Naive thymus-derived CD4-positive, alpha-beta T cell (primary cell): Measurements from ENCODE around the gene ERMP1. TPM values are rescaled to one million over a fixed set of nuclear protein-coding genes. Genes with fewer than 3 reads are reported as not detected.
"Not testable (repeated sequence)": the region's sequence is repeated elsewhere in the genome, so short reads cannot be mapped to it uniquely, and the experiment has no call there.

ENCODE experiments used
- ATAC-seq: fragments of 150-1000 bp; cut with Tn5 transposase; 2 replicates; pipeline ENCODE4 v1.10.0; 2021; ENCODE audit warnings: mild to moderate bottlenecking, moderate library complexity
- CTCF ChIA-PET: fragments of 350-600 bp; sonication (Branson Sonifier 250); formaldehyde crosslinking; loops from one replicate; lab custom pipeline; 2021; ENCODE audit warnings: antibody characterized with exemption; lab: Charles Lee
- POLR2A ChIA-PET: fragments of 350-600 bp; sonication (Branson Sonifier 250); formaldehyde crosslinking; loops from one replicate; lab custom pipeline; 2021; ENCODE audit warnings: antibody characterized with exemption, inconsistent platforms; lab: Charles Lee
- DNase-seq, 9 donors: peaks; one replicate each; pipeline versions ENCODE4 v3.0.0 to v3.0.0-alpha.2; 2020 to 2022; ENCODE audit warnings: mixed read lengths in 1 of 9
- H3K27ac ChIP-seq: one replicate; pipeline ENCODE4 v1.7.0; 2013; ENCODE audit warnings: mild to moderate bottlenecking, low read depth, low read length, moderate library complexity
- H3K27me3 ChIP-seq, 2 donors: one replicate each; pipeline ENCODE4 v1.7.0; 2013; ENCODE audit warnings: low read length in 2 of 2, mild to moderate bottlenecking in 2 of 2, moderate library complexity in 2 of 2; ENCODE audit not compliant: control insufficient read depth in 2 of 2, insufficient read depth in 2 of 2
- H3K36me3 ChIP-seq, 3 experiments: 1 replicate in 2 of 3; 2 replicates in 1 of 3; pipeline ENCODE4 v1.7.0; 2013; ENCODE audit warnings: low read length in 3 of 3, mild to moderate bottlenecking in 3 of 3, moderate library complexity in 1 of 3; ENCODE audit not compliant: insufficient read depth in 3 of 3, control insufficient read depth in 2 of 3
- H3K4me1 ChIP-seq, 2 donors: one replicate each; pipeline ENCODE4 v1.7.0; 2013; ENCODE audit warnings: low read length in 2 of 2, mild to moderate bottlenecking in 2 of 2, moderate library complexity in 1 of 2; ENCODE audit not compliant: control insufficient read depth in 2 of 2, insufficient read depth in 2 of 2
- H3K4me3 ChIP-seq: 2 replicates; pipeline ENCODE4 v1.7.0; 2013; ENCODE audit warnings: mild to moderate bottlenecking, low read length
- H3K9me3 ChIP-seq, 3 experiments: 1 replicate in 2 of 3; 2 replicates in 1 of 3; pipeline ENCODE4 v1.7.0; 2013; ENCODE audit warnings: low read length in 3 of 3; ENCODE audit not compliant: control insufficient read depth in 2 of 3
- H3K27ac Mint-ChIP-seq, 9 donors: one replicate each; pipeline ENCODE4 v1.8.0; 2020 to 2022; ENCODE audit warnings: mixed read lengths in 9 of 9, mild to moderate bottlenecking in 8 of 9, moderate library complexity in 5 of 9, inconsistent platforms in 2 of 9
- H3K27me3 Mint-ChIP-seq, 5 donors: one replicate each; pipeline ENCODE4 v1.8.0; 2021 to 2022; ENCODE audit warnings: mixed read lengths in 5 of 5, mild to moderate bottlenecking in 1 of 5
- H3K36me3 Mint-ChIP-seq, 5 donors: one replicate each; pipeline ENCODE4 v1.8.0; 2020 to 2022; ENCODE audit warnings: mixed read lengths in 5 of 5, mild to moderate bottlenecking in 3 of 5, inconsistent platforms in 1 of 5
- H3K4me1 Mint-ChIP-seq, 7 donors: one replicate each; pipeline ENCODE4 v1.8.0; 2020 to 2022; ENCODE audit warnings: mixed read lengths in 7 of 7, mild to moderate bottlenecking in 3 of 7, inconsistent platforms in 1 of 7
- H3K4me3 Mint-ChIP-seq, 10 donors: one replicate each; pipeline ENCODE4 v1.8.0; 2020 to 2022; ENCODE audit warnings: mild to moderate bottlenecking in 10 of 10, mixed read lengths in 10 of 10, moderate library complexity in 6 of 10, inconsistent platforms in 2 of 10
- H3K9me3 Mint-ChIP-seq, 11 donors: one replicate each; pipeline ENCODE4 v1.8.0; 2020 to 2022; ENCODE audit warnings: mixed read lengths in 11 of 11, mild to moderate bottlenecking in 4 of 11, inconsistent platforms in 1 of 11, moderate library complexity in 1 of 11
- intact Hi-C, 2 donors: fragments of 100-400 bp; cut with micrococcal nuclease; formaldehyde crosslinking; loops; one replicate each; pipeline ENCODE4 v1.15.1; 2023
- polyA plus RNA-seq, 2 donors: library from polyadenylated mRNA; unstranded; fragments of 300-500 nt; fragmentation: Illumina TruSeq; gene quantifications; one replicate each; pipeline ENCODE4 v1.2.3, GENCODE V29; 2021
- total RNA-seq, 6 experiments: library from RNA in 5 of 6; stranded (reverse) in 5 of 6; gene quantifications; 1 replicate in 5 of 6; 2 replicates in 1 of 6; pipeline ENCODE4 v1.2.3 and lab custom pipeline; 2021 to 2026

The ERMP1 gene
- total RNA-seq (10 to 100 TPM in 4 of 5 experiments, 1 to 10 TPM in 1; 9.5 to 37.1 (median 20.0) TPM), polyA plus RNA-seq (1 to 10 TPM; 7.3 to 9.7 TPM), total RNA-seq (lab: John Stamatoyannopoulos, UW) (42.7 reads per million, percentile 68 among the genes with 10 or more reads in this experiment)

- Mint-ChIP-seq H3K36me3 (peaks cover 0 to 24% (median 5%) of the 10 kb centered on the region in 5 donors), H3K9me3 (no peaks in the 10 kb centered on the region), H3K4me1 (peaks cover 28 to 71% (median 60%) of the 10 kb centered on the region in 7 donors), H3K4me3 (peak within 1 kb of the TSS; percentile 91 to 99 (median 95)), H3K27ac (peak within 1 kb of the TSS; percentile 79 to 96 (median 89)), H3K27me3 (no peaks in the 10 kb centered on the region)
- POLR2A ChIA-PET = interaction anchor here (0.5 to 4.6 kb wide), 16 partner anchors 9 to 948 kb away, joined by 3 to 38 read pairs (median 5); partner anchors contain the start of genes KDM4C, RANBP6 and RIC1
- Histone ChIP-seq H3K4me3 (peak within 1 kb of the TSS; percentile 85), H3K36me3 (peaks cover 0 to 10% (median 0%) of the 10 kb centered on the region in 3 experiments), H3K9me3 (no peaks in the 10 kb centered on the region), H3K27ac (peak within 1 kb of the TSS; percentile 60), H3K4me1 (peaks cover 25 to 33% of the 10 kb centered on the region in 2 donors), H3K27me3 (no peaks in the 10 kb centered on the region)
- DNase-seq = peak; percentile 83 to 94 (median 91)
- peak; percentile 95 for ATAC-seq
- CTCF ChIA-PET = interaction anchor here (0.6 to 3.6 kb wide), 12 partner anchors 10 to 243 kb away, joined by 3 to 45 read pairs (median 3); partner anchors contain the start of gene RIC1
- intact Hi-C loops = loop anchor here (1.0 to 10.0 kb wide), 20 partner anchors 8 to 1964 kb away; partner anchors contain the start of genes RIC1 (in 2 of the 2), AK3 (in 1 of the 2), CD274 (in 1 of the 2) and DMAC1 (in 1 of the 2)
Observed at GRCh38 chr9:5832538-5833529, at the start of gene ERMP1. Gene ERMP1 (minus strand): TSS chr9:5833117. CDS start chr9:5833027, 90 bp downstream.

GRCh38 chr9:5882244-5883012 is 49.5 kb upstream of the ERMP1 start:
- H3K4me3 ChIP-seq, intact Hi-C loops, H3K9me3 Mint-ChIP-seq, ATAC-seq, H3K9me3 ChIP-seq, H3K27ac Mint-ChIP-seq, H3K4me1 ChIP-seq, POLR2A ChIA-PET, H3K36me3 ChIP-seq, DNase-seq, H3K27ac ChIP-seq, H3K4me3 Mint-ChIP-seq, CTCF ChIA-PET, H3K27me3 ChIP-seq, H3K27me3 Mint-ChIP-seq: not testable (repeated sequence)
- Mint-ChIP-seq H3K36me3 (peaks cover 0 to 18% (median 7%) of the 10 kb centered on the region in 5 donors), H3K4me1 (peaks cover 0 to 19% (median 8%) of the 10 kb centered on the region in 7 donors)

GRCh38 chr9:5879419-5880181 is 46.7 kb upstream of the ERMP1 start:
- H3K36me3 ChIP-seq = no peaks in the 10 kb centered on the region
- H3K27ac ChIP-seq = no peak overlapping the region
- no peaks in the 10 kb centered on the region for H3K27me3 ChIP-seq
- no peak overlapping the region for H3K4me3 ChIP-seq
- no peak for ATAC-seq
- Mint-ChIP-seq H3K36me3 (peaks cover 0 to 31% (median 15%) of the 10 kb centered on the region in 5 donors), H3K4me3 (no peak overlapping the region), H3K4me1 (peaks cover 0 to 23% (median 0%) of the 10 kb centered on the region in 7 donors), H3K9me3 (peaks cover 0 to 9% (median 0%) of the 10 kb centered on the region in 11 donors), H3K27me3 (no peaks in the 10 kb centered on the region), H3K27ac (no peak overlapping the region)
- H3K4me1 ChIP-seq = no peaks in the 10 kb centered on the region
- intact Hi-C loops = no loop called here
- POLR2A ChIA-PET = interaction anchor here (0.6 kb wide), 1 partner anchor 1542 kb away, joined by 5 read pairs; no protein-coding TSS in a partner anchor
- H3K9me3 ChIP-seq = no peaks in the 10 kb centered on the region
- no peak for DNase-seq
- CTCF ChIA-PET = interaction anchor here (1.0 kb wide), 1 partner anchor 9 kb away, joined by 3 read pairs; no protein-coding TSS in a partner anchor

DNA sequence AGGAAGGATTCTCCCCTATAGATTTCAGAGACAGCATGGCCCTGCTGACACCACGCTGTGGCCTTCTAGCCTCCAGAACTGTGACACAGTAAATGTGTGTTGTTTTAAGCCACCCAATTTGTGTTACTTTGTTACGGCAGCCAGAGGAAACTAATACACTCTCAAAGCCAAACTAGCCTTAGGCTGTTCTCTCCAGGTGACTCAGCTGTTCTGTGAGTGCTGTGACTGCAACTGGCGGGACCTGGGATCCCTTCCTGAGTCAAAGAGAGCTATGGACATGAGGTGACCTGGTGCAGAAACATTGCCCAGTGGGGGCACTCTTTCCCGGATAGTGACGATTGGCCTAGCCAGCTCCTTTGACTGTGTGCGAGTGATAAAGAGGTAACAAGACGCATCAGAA is 43.8 kb upstream of the ERMP1 start:
- no peak for DNase-seq
- intact Hi-C loops = no loop called here
- peaks cover 0 to 3% (median 0%) of the 10 kb centered on the region in 11 donors for H3K9me3 Mint-ChIP-seq
- no peaks in the 10 kb centered on the region for H3K27me3 Mint-ChIP-seq
- Histone ChIP-seq H3K36me3 (no peaks in the 10 kb centered on the region), H3K4me3 (no peak overlapping the region), H3K4me1 (no peaks in the 10 kb centered on the region), H3K27me3 (no peaks in the 10 kb centered on the region), H3K27ac (no peak overlapping the region), H3K9me3 (no peaks in the 10 kb centered on the region)
- peaks cover 0 to 36% (median 22%) of the 10 kb centered on the region in 5 donors for H3K36me3 Mint-ChIP-seq
- no peak overlapping the region for H3K27ac Mint-ChIP-seq
- ATAC-seq = no peak
- no peak overlapping the region for H3K4me3 Mint-ChIP-seq
- peaks cover 6 to 35% (median 11%) of the 10 kb centered on the region in 7 donors for H3K4me1 Mint-ChIP-seq
- POLR2A ChIA-PET = interaction anchor here (0.5 to 0.6 kb wide), 2 partner anchors 32 to 89 kb away, joined by 3 read pairs; no protein-coding TSS in a partner anchor
- CTCF ChIA-PET = interaction anchor here (1.7 kb wide), 1 partner anchor 10 kb away, joined by 9 read pairs; no protein-coding TSS in a partner anchor

DNA sequence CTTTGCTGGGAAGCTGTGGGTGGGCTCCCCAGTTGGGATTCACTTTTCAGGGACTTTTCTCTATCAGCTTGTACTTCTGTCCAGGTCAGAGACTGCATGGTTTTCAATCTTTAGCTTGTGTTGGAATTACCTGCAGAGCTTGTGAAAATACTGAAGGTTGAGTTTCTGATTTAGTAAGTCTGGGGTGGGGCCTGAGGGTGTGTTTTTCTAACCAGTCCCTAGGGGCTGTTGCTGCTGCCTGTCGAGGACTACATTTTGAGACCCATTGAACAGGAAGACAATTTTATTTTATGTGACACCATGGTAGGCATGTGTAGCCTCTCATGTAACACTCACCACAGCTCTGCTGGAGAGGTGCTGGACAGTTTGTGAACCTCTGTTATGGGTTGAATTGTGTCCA is 43.1 kb upstream of the ERMP1 start:
- intact Hi-C loops = no loop called here
- H3K27me3 ChIP-seq = no peaks in the 10 kb centered on the region
- no peaks in the 10 kb centered on the region for H3K4me1 ChIP-seq
- H3K27ac ChIP-seq = no peak overlapping the region
- POLR2A ChIA-PET = no interaction called here
- H3K9me3 ChIP-seq = no peaks in the 10 kb centered on the region
- H3K4me3 Mint-ChIP-seq = no peak overlapping the region
- H3K4me1 Mint-ChIP-seq = peaks cover 6 to 35% (median 11%) of the 10 kb centered on the region in 7 donors
- peaks cover 0 to 31% (median 18%) of the 10 kb centered on the region in 5 donors for H3K36me3 Mint-ChIP-seq
- peak overlapping the region in 2 of 9 donors; percentile 15 to 27 for H3K27ac Mint-ChIP-seq
- DNase-seq (no peak), ATAC-seq (no peak)
- peaks cover 0 to 3% (median 0%) of the 10 kb centered on the region in 11 donors for H3K9me3 Mint-ChIP-seq
- CTCF ChIA-PET = interaction anchor here (1.7 kb wide), 1 partner anchor 10 kb away, joined by 9 read pairs; no protein-coding TSS in a partner anchor
- no peaks in the 10 kb centered on the region for H3K36me3 ChIP-seq
- no peaks in the 10 kb centered on the region for H3K27me3 Mint-ChIP-seq
- H3K4me3 ChIP-seq = no peak overlapping the region
